HG03097 (cell line): Measurements from ENCODE around the gene C9orf72.
A peak's percentile ranks its signal among the peaks of the same experiment; 100 is the strongest.

Source experiments
- ATAC-seq: cut with Tn5 transposase; IDR thresholded peaks from one replicate; pipeline ENCODE4 v1.9.1; 2021; ENCODE audit not compliant: unreplicated experiment, low FRiP score

Gene C9orf72

DNA sequence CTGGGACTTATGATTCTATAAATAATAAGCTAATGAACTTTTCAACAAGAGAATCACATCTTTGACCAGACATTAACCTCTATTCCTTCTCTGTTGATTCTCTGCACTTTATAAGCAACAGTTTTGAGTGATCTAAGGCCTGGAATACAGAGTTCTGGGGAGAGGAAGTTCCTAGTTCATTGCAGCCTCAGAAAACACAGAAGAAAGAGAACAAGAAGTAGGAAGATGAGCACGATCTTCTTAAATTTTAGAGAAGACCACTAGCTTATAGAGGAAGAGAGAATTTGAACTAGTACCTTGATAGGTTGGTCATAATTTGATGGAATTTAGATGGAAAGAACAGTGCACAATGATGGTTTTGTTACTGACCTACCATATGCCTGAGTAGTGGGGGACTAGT is 8.5 kb upstream of the C9orf72 start:
- ATAC-seq = no peak

- peak; percentile 90 for ATAC-seq
Measured at GRCh38 chr9:27573634-27574590, 631 bp upstream of the C9orf72 start.

DNA sequence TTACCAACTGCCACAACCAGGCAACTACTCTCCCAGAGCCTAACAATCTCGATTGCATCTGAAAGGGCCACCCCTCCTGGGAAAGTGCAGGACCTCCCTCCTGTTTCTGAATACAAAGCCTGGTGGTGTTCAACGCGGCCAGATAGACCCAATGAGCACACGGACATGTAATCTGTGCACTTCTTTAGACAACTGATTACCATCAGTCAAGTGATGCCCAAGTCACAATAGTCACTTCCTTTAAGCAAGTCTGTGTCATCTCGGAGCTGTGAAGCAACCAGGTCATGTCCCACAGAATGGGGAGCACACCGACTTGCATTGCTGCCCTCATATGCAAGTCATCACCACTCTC is 739 bp downstream of the C9orf72 start:
- peak; percentile 19 for ATAC-seq

- ATAC-seq = no peak
Measured at GRCh38 chr9:27572061-27572460, 1.2 kb downstream of the C9orf72 start.

DNA sequence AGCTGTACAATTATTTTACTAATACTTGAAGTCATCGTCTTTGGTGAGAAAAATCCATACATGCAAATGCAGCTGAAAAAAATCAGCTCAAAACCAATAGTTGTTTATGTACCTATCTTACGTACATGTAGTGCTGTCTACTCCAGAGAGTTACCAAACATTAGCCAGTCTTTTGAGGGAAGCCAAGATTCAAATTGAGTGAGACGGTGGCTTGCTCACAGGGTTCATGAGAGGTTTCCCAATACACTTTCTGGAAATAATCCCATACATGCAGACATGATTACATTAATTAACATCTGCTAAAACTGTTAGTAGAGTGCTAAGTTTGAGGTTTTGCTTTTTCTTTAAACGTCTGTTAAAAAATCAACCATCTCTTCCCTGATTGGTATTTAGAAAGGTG is 2.3 kb downstream of the C9orf72 start:
- no peak for ATAC-seq

DNA sequence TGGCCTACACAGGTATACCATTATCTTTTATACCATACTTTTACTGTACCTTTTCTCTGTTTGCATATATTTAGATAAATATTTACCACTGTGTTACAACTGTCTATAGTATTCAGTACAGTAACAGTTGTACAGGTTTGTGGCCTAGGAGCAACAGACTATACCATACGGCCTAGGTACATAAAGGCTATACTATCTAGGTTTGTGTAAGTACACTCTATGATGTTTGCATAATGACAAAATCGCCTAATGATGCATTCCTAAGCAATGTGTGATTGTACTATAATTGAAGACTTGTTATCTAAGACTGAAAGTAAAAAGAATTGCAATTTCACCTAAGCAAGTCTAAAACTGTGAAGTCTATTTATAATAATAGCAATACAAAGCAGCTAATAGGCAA is 3.9 kb downstream of the C9orf72 start:
- ATAC-seq = no peak

GRCh38 chr9:27566118-27566517 is 7.2 kb downstream of the C9orf72 start:
- ATAC-seq = no peak

- ATAC-seq = no peak
Measured at GRCh38 chr9:27565696-27566095, 7.6 kb downstream of the C9orf72 start.

DNA sequence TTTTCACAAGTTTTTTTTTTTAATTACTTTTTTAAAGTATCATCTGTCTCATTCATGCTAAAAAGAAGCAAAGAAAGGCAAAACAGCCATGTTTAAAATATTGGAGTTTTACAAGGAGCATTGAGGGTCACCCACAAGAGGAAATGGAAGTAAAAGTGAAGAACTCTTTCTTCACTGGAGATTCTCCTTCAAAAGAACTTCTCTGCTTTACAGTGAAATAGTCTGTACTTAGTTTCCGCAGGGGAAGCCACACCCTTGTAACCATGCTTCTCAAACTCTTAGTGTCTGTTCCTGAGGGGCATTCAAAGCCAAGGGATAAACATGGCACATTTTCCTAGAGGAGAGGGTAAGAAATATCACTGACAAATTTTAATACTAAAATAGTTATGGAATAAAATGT is 8.6 kb downstream of the C9orf72 start:
- ATAC-seq = no peak

DNA sequence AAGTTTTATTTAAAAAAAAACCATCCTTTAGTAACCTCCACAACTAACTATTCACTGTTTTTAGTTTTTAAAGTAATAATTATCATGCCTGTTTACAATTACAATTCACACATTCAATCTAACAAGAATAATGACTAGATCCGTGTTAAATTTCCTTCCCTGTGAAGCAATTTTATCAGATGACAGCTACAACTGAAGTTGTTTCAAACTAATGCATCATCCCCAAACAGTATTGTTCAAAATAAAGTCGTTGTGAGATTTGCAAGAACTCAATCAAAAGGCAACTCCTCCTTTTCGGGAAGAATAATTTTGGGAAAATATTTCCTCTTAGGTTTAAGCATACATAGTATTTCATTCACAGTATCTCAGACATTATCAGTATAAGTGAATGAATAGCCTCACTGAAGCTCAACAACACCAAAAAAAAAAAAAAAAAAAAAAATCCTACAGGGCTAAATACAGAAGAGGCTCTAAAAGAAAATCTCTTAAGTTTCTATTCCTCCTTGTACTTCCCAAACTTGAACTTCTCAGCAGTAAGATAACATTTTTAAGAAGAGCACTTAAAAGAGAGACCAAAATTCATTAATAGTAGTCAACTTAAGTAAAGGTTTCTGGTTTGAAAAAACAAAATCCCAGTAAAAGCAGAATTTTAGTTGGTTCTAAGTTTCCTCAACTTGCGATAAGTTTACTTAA is 9.4 kb downstream of the C9orf72 start:
- no peak for ATAC-seq

GRCh38 chr9:27561685-27562084 is 11.6 kb downstream of the C9orf72 start:
- no peak for ATAC-seq

DNA sequence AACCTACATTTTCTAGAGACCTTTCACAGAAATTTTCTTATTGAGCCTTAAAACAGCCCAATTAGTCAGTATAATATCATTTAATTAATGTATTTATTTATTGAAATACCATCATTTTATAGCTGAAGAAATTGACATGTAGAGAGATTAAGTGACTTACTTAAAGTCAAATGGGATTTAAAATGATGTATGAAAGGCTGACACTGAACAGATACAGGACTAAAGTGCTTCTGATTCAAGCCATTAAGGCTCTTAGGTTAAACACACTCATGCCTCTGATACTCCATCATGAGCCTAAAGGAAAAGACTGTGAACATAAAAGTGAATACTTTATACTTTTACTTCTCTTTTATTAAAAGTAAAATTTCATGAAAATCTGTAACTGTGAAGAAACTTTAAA is 12.8 kb downstream of the C9orf72 start:
- no peak for ATAC-seq

DNA sequence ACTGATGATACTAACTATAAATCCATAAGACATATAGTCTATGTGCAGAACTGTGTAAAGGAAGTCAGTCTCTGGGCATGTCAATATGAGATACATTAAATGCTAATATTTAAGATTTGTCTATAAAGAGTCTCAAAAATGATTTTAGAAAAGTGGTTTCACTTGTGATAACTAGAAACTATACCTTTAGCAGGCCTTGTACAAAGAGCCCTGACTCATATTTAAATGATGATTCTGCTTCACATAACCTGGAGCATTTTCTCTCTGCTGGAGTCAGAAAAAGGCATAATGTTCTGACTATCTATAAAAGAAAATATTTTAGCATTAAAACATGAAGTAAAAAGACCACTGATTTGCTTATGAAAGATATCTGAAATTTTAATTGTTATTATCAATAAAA is 15.0 kb downstream of the C9orf72 start:
- no peak for ATAC-seq

DNA sequence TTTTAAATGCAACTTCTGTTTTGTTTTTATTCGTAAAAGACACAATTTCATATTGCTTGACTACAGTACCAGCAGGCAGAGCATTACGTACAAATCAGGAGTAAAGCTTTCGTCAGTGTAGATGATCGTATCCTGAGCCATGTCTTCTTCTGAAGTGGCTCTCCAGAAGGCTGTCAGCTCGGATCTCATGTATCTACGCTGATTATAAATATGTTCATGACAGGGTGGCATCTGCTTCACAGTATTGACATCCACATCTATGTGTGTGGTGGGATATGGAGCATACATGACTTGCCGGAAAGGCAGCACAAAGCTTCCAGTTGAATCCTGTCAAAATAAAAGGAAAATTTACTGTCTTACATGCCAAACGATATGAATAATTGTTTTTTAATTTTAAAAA is 16.8 kb downstream of the C9orf72 start:
- no peak for ATAC-seq

DNA sequence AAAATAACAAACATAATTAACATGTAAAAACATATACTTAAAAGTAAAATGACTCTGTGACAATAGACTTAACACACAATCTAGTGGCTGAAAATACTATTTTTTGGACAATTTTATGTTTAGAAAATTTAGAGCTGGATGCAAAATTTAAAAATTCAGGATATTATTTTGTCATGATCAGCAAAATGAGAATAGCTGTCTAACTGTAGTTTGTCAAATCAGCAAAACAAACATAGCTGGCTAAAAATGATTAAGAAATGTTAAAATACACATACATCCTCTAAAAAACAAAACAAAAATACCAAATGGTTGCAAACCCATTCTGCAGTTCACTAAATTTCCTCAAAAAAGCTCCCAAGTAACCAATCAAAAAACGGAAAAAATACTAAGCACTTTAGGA is 18.6 kb downstream of the C9orf72 start:
- no peak for ATAC-seq

DNA sequence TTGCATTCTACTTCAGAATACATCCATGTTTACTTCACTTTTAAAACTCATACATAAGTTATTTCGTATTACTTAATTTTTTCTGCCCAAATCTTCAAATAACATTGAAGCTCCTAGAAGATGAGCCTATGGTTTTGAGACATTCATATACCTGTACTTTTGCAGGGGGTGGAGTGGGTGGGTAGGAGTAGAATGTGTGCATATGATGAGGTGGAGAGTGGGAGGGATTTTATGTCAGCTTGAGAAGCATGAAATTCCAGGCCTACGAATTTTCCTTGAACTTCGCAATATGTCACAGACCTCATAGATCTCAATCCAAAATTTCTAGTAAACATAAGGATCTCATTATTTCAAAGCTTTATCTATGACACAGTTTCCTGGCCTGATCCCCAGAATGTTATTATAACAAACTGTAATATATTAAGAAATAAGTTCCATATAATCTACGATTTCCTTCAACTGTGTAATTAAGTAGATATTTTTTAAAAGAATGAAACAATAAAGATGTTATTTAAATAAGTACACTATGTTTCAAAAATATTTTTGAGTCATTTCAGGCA is 24.0 kb downstream of the C9orf72 start:
- ATAC-seq = no peak

- no peak for ATAC-seq
Measured at GRCh38 chr9:27548055-27548741, 25.1 kb downstream of the C9orf72 start.

DNA sequence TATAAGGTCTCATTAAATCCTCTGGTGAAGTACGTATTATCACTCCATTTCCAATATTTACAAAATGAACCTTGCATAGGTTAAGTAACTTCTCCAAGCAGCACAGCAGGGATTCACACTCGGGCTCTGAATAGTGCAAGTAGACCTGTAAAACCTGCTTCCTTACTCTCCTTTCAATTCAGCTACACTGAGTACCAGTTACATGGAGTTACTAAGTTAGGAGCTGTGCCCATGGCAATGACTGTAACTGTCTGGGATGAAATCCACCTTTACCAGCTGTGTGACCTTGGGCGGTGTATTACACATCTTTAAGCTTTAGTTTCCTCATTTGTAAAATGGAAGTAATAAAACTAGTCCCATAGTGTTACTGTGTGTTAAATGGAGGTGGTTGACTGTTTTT is 27.8 kb downstream of the C9orf72 start:
- ATAC-seq = no peak

DNA sequence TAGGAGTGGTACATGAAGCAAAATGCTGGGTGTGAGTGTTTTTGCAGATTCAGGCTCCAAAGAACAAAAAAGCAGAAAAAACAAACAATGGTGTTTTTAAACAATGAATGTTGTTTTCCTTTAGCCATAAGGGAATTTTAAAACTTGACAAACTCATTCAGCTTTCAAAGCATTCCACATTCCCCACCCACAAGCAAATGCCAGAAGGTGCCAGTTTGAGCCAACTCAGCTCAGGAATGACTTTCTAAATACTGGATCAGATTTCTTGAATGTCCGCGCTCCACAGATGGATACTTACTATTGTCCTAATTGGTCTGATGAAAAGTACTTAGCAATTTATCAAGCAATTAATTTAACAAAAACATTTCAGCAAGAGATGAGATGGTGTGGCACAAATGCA is 30.8 kb downstream of the C9orf72 start:
- no peak for ATAC-seq

DNA sequence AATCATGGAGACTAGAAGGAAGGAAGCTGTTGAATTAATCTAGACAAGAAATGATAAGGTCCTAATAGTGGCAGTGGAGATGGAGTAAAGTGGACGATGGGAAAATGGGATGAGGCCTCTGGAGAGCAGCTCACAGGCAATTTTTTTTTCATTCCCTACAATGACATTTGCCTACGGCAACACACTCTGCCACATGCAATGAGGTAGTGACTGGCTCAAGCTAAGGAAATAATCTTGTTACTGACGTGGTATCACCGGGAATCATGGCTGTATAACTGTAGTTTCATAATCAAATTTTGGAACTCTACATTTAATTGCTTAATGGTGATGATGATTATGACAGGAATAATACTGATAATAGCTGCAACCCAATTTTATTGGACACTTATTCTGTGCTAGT is 31.5 kb downstream of the C9orf72 start:
- ATAC-seq = no peak

DNA sequence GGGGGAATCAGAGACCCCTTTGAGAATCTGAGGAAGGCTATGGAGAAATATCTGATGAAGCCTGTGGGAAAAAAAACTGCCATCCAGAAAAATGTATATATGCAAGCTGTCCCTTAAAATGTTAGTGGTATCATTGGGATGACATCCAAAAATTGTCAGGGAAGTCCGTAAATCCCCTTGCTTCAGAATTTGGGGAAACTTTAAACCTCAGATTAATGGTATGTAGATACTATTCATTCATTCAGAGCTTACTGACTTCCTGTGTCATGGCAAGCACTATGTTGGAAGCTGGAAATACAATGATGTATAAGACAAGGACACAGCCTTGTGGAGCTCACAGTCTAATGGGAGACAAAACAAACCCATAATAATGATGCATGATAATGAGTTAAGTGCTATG is 32.8 kb downstream of the C9orf72 start:
- ATAC-seq = no peak
